ENCODE results near the gene NUDT17.

The NUDT17 gene

DNA sequence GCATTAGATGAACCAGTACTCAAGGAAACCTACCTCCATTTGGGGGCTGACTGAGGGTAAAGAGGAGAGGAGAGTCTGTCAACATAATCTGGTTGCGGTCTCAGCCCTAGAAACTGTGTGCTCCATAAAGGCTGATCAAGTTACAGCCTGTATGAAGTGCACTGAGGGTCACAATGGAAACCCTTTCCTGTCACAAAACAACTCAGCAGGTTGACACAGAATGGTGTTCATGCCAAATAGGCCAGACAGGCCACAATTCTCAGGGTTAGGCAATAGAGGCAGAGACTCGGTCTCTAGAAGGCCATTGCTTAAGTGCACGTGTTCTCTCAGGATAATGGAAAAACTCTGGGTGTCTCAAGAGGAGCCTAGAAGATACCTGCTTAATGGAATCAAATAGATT, 44.3 kb downstream of the NUDT17 start:
- no peak for DNase-seq (ENCODE audit: low read depth in 2 of 2, low spot score in 1 of 2)

DNA sequence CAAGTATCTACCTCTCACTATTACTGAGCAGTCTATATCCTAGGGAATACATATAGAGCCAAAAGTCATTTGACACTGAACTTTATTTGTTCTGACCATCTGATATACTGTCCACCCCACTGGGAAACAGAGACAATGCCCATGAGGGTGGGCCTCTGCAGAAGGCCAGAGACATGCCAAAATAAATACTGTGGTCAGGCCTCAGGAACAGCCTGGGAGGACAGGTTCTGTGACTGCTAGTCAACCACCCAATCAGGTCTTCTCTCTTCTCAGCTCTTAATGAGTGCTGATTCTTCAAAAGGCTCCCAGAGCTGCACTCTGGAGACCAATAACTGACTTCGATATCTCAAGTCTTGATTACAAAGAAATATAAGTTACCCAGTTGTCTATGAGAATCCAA, 45.7 kb downstream of the NUDT17 start:
- no peak for DNase-seq (ENCODE audit: low read depth in 2 of 2, low spot score in 1 of 2)

DNA sequence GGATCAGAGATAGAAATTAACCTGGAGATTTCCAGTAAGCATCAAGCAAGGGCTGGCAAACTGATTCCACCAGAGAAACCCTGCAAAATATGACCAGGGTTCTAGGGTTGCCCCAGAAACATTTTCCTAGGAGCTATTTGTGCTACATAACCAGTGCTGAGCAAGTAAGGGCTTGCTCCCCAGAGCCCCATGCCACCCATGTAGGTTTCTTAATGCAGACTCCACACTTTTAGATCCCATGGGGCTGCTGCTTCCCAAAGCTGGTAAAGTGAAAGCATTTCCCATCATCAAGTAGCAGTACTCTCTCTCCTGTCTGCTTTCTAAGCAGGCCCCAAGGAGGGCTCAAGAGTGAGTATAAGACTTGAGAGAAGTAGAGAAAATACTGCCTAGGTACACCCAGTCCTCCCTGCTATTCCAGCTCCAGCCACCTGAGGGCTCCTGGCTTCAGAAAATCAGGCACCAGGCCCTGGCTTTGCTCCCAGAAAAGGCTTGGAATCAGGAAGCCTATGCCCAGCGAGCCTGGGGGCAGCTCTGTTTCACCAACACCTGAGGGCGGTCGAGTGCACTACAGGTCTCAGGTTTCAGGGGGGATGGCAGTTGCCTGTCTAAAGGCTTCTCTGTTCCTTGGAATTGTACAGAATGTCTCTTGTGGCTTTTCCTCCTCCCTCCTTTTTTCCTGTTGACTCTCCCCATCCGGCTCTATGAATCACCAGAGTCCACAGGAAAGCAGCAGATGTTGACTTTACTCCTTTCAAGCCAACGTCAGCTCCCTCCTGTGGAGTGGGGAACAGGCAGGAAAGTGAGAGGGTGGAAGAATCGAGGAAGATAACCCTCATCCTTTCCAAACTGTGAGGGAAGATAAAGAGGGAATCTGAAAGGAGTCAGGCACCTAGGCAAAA, 46.4 kb downstream of the NUDT17 start:
- no peak for DNase-seq (ENCODE audit: low read depth in 2 of 2, low spot score in 1 of 2)

DNA sequence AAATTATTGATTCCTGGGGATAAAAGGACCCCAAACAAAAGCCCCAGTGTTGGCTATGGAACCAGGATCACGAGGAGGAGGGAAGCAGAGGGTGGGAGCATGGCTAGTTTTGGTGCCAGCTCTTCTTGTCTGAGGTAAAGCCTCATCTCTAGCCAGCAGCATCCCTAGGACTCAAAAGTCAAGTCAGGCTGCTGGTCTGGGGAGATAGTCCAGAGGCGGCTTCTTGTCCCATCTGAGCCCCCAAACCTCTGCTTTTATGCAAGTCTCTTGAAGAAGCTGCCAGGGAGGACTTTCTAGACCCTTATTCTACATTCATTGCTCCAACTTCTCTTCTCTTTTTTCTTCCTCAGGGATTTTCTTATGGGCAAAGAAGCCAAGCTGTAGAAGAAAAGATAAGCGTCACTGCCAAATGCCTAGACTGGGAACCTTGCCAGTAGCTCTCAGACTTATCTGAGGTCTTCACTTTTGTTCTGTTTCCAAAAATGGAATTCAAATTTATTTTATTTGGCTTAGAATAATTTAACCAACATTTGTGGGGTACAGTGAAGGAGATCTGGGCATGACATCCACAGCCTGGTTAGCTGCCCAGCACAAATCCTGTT, 47.2 kb downstream of the NUDT17 start:
- DNase-seq (ENCODE audit: low read depth in 2 of 2, low spot score in 1 of 2): no peak

- DNase-seq (ENCODE audit: low read depth in 2 of 2, low spot score in 1 of 2): no peak
These were observed 48.1 kb downstream of the NUDT17 start for GRCh38 chr1:145893306-145894055.

- no peak for DNase-seq (ENCODE audit: low read depth in 2 of 2, low spot score in 1 of 2)
These were observed 50.0 kb downstream of the NUDT17 start for GRCh38 chr1:145895471-145895870.

- DNase-seq (ENCODE audit: low read depth in 2 of 2, low spot score in 1 of 2): no peak
These were observed 52.5 kb downstream of the NUDT17 start for GRCh38 chr1:145897969-145898368.
